NCI-H2196 (cell line): ENCODE results near the gene SPRR2A.
A peak's percentile ranks its signal among the peaks of the same experiment; 100 is the strongest.
"Not testable (repeated sequence)": the region's sequence is repeated elsewhere in the genome, so short reads cannot be mapped to it uniquely, and the experiment has no call there.

ENCODE experiments used
- DNase-seq: peaks from one replicate; lab custom pipeline; 2025; ENCODE audit not compliant: unreplicated experiment; lab: John Stamatoyannopoulos, UW

The SPRR2A gene

GRCh38 chr1:153057375-153057774 is at the start of gene SPRR2A:
Gene SPRR2A, minus strand, starts transcription at chr1:153057512. Its CDS starts 777 bp downstream, at chr1:153056735.
- DNase-seq: no peak

GRCh38 chr1:153100245-153100644 is 42.9 kb upstream of the SPRR2A start:
- no peak for DNase-seq

- DNase-seq: no peak
Observed at GRCh38 chr1:153099461-153100045, 42.2 kb upstream of the SPRR2A start.

GRCh38 chr1:153095764-153096163 is 38.5 kb upstream of the SPRR2A start:
- no peak for DNase-seq

- no peak for DNase-seq
Observed at GRCh38 chr1:153094426-153094825, 37.1 kb upstream of the SPRR2A start, which contains the start of gene SPRR2E. Gene SPRR2E, minus strand, starts transcription at chr1:153094526. Its CDS starts 775 bp downstream, at chr1:153093751.

- DNase-seq: no peak
Observed at GRCh38 chr1:153087652-153088051, 30.3 kb upstream of the SPRR2A start.

- DNase-seq: no peak
Observed at GRCh38 chr1:153081736-153082135, 24.4 kb upstream of the SPRR2A start.

- no peak for DNase-seq
Observed at GRCh38 chr1:153072806-153073726, 15.8 kb upstream of the SPRR2A start.

- DNase-seq: no peak
Observed at GRCh38 chr1:153071511-153071910, 14.2 kb upstream of the SPRR2A start, which contains the start of gene SPRR2B. Gene SPRR2B, minus strand, starts transcription at chr1:153071611. Its CDS starts 772 bp downstream, at chr1:153070839.

GRCh38 chr1:153070243-153070642 is 12.9 kb upstream of the SPRR2A start:
- DNase-seq: no peak

GRCh38 chr1:153058826-153059784 is 1.8 kb upstream of the SPRR2A start:
- no peak for DNase-seq

GRCh38 chr1:153058154-153058553 is 842 bp upstream of the SPRR2A start:
- no peak for DNase-seq

GRCh38 chr1:153056111-153056510 is 1.2 kb downstream of the SPRR2A start:
- DNase-seq: not testable (repeated sequence)

- no peak for DNase-seq
Observed at GRCh38 chr1:153049211-153049610, 8.1 kb downstream of the SPRR2A start.

GRCh38 chr1:153040950-153041631 is 16.2 kb downstream of the SPRR2A start, which contains the start of gene SPRR2D:
Gene SPRR2D, minus strand, starts transcription at chr1:153041120. Its CDS starts 774 bp downstream, at chr1:153040346.
- DNase-seq: no peak

- no peak for DNase-seq
Observed at GRCh38 chr1:153035211-153035610, 22.1 kb downstream of the SPRR2A start.

- peak; percentile 6 for DNase-seq
Observed at GRCh38 chr1:153032677-153033308, 24.5 kb downstream of the SPRR2A start.

- DNase-seq: no peak
Observed at GRCh38 chr1:153032073-153032472, 25.2 kb downstream of the SPRR2A start.

- DNase-seq: no peak
Observed at GRCh38 chr1:153030895-153031294, 26.4 kb downstream of the SPRR2A start, which contains the start of gene SPRR1B. Gene SPRR1B, plus strand, starts transcription at chr1:153031203. Its CDS starts 1,143 bp downstream, at chr1:153032346.

- DNase-seq: no peak
Observed at GRCh38 chr1:153028766-153029165, 28.5 kb downstream of the SPRR2A start.
